SK-N-SH (cell line): Measurements from ENCODE around the gene OXER1.

Source experiments
- RXRA ChIP-seq: IDR thresholded peaks from 2 replicates; pipeline ENCODE4 v1.4.0; 2012; ENCODE audit warnings: low read depth, mild to moderate bottlenecking, borderline replicate concordance
- TF ChIP-seq, protein P1 (sequence below): IDR thresholded peaks from 2 replicates; pipeline ENCODE4 v1.4.0; 2012; ENCODE audit warnings: low read depth

- TF ChIP-seq, protein P1, sequence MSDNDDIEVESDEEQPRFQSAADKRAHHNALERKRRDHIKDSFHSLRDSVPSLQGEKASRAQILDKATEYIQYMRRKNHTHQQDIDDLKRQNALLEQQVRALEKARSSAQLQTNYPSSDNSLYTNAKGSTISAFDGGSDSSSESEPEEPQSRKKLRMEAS = no peak
- TF ChIP-seq RXRA = no peak
Measured at GRCh38 chr2:42787788-42788477, 24.0 kb upstream of the OXER1 start.
